IPS-20b (cell line): ENCODE measurements around the gene IMMP2L.

Source experiments
- H3K27ac ChIP-seq: one replicate; pipeline ENCODE4 v1.5.1; 2013; ENCODE audit warnings: low read length
- H3K27me3 ChIP-seq: 2 replicates; pipeline ENCODE4 v1.6.1; 2013; ENCODE audit warnings: mild to moderate bottlenecking, low read length, inconsistent platforms; ENCODE audit not compliant: insufficient read depth
- H3K36me3 ChIP-seq: 2 replicates; pipeline ENCODE4 v1.6.1; 2013; ENCODE audit warnings: low read depth, mild to moderate bottlenecking, inconsistent platforms, low read length, moderate library complexity; ENCODE audit not compliant: insufficient read depth
- H3K4me1 ChIP-seq: 2 replicates; pipeline ENCODE4 v1.6.1; 2013; ENCODE audit warnings: mild to moderate bottlenecking, control low read depth, inconsistent platforms, low read length, moderate library complexity; ENCODE audit not compliant: insufficient read depth
- H3K4me3 ChIP-seq: 2 replicates; pipeline ENCODE4 v1.5.1; 2013; ENCODE audit warnings: mild to moderate bottlenecking, low read length, inconsistent platforms
- H3K9ac ChIP-seq: 2 replicates; pipeline ENCODE4 v1.6.1; 2013; ENCODE audit warnings: low read depth, mild to moderate bottlenecking, inconsistent platforms, low read length, moderate library complexity
- H3K9me3 ChIP-seq: 2 replicates; pipeline ENCODE4 v1.6.1; 2013; ENCODE audit warnings: mild to moderate bottlenecking, low read depth, low read length, inconsistent platforms; ENCODE audit not compliant: insufficient read depth

IMMP2L gene

DNA sequence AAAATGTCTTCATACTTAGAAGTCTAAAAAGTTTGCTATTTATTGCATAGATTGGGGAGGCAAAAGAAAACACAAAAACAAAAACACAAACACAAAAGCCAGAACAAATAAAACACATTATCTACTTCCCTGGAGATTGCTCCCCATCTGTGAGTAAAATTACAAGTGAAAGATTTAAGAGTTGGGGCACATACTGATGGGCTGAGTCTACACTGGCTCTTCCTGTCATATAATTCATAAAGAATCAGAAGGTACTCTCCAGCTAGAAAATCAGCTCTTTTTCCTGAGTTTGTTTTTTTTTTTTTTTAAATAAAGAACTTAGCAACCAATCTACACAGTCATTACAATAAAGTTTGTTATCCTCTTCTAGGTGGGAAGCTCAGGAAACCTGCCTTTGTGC lies 663.8 kb downstream of the IMMP2L start:
- H3K4me1 ChIP-seq, result no peaks in the 10 kb centered on the region
- no peak overlapping the region for H3K9ac ChIP-seq
- no peaks in the 10 kb centered on the region for H3K9me3 ChIP-seq
- H3K4me3 ChIP-seq, result no peak overlapping the region
- H3K36me3 ChIP-seq, result no peaks in the 10 kb centered on the region
- no peaks in the 10 kb centered on the region for H3K27me3 ChIP-seq
- no peak overlapping the region for H3K27ac ChIP-seq

DNA sequence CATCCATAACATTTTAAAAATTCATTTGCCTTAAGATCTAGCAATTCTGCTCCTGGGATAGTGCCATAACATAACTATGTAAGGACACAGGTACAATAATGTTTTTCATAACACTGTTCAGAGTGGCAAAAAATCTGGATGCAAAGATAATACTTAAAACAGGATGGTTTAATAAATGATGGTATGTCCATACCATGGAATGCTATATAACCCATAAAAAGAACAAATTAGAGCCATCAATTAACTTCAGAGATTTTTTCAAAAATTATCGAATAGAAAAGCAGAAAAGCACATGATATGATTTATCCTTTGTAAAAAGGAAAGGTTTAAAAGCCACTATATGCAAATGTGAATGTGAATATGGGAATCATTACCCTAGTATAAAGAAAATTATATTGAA lies 664.8 kb downstream of the IMMP2L start:
- H3K27me3 ChIP-seq, result no peaks in the 10 kb centered on the region

DNA sequence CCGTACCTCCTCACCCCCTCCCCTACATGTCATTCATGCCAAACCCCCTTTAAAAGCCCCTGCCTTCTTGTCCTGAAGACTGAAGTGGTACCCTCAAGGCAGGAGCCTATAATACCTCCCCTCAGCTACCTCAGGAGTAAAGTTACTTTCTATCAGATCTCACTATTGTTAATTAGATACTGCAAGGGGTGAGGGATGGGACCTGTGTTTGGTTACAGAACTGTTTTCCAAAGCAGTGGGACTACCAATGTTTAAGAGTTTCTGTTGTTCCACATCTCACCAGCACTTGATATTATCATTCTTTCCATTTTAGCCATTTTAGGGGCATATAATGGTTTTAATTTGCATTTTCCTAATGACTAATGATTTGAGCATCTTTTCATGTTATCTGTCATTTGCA lies 668.2 kb downstream of the IMMP2L start:
- no peaks in the 10 kb centered on the region for H3K36me3 ChIP-seq
- no peaks in the 10 kb centered on the region for H3K27me3 ChIP-seq
- no peaks in the 10 kb centered on the region for H3K9me3 ChIP-seq
- H3K9ac ChIP-seq, result no peak overlapping the region
- no peaks in the 10 kb centered on the region for H3K4me1 ChIP-seq
- no peak overlapping the region for H3K4me3 ChIP-seq
- H3K27ac ChIP-seq, result no peak overlapping the region

More for the DNA sequence above, 664.8 kb downstream of the IMMP2L start:
- no peak overlapping the region for H3K27ac ChIP-seq
- no peaks in the 10 kb centered on the region for H3K4me1 ChIP-seq
- H3K4me3 ChIP-seq, result no peak overlapping the region
- no peak overlapping the region for H3K9ac ChIP-seq
- no peaks in the 10 kb centered on the region for H3K9me3 ChIP-seq
- H3K36me3 ChIP-seq, result no peaks in the 10 kb centered on the region

DNA sequence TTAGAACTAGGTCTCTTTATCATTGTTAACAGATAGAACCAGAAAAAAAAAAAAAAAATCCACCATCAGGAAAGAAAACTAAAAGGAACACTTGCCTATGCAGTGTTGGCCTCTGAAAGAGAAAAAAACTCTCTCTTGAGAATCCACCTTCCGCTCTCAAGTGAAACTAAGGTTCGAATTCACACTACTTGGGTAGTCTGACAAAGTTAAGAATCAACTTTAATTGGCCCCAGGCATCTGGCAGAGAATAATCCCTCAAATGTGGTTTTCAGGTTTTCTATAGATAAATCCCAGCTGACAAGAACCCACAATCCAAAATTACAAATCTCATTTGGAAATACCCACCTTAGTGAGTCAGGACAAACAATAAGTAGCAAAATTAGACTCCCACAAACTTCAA lies 671.1 kb downstream of the IMMP2L start:
- Histone ChIP-seq H3K4me3 (no peak overlapping the region), H3K36me3 (no peaks in the 10 kb centered on the region), H3K9me3 (no peaks in the 10 kb centered on the region), H3K4me1 (no peaks in the 10 kb centered on the region), H3K27ac (no peak overlapping the region), H3K9ac (no peak overlapping the region), H3K27me3 (no peaks in the 10 kb centered on the region)

DNA sequence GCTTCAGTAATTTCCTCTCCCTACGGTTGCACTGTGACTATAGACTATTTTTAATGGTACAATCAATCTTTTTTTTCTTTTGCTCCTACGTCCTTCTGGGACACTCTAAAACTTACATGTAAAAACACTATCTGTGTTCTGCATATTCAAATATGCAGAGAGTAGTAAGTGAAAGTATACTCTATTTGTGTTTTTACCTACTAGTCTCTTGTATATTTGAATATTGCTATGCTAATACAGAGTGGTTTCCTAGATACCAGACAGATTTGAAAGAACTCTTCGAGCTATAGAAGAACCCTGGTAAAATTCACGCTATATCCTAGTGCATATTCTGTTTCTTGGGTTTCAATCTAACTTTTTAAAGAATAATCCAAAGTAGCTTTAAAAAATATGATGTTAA lies 672.2 kb downstream of the IMMP2L start:
- Histone ChIP-seq H3K4me3 (no peak overlapping the region), H3K9ac (no peak overlapping the region), H3K27me3 (no peaks in the 10 kb centered on the region), H3K36me3 (no peaks in the 10 kb centered on the region), H3K9me3 (no peaks in the 10 kb centered on the region), H3K4me1 (no peaks in the 10 kb centered on the region), H3K27ac (no peak overlapping the region)

DNA sequence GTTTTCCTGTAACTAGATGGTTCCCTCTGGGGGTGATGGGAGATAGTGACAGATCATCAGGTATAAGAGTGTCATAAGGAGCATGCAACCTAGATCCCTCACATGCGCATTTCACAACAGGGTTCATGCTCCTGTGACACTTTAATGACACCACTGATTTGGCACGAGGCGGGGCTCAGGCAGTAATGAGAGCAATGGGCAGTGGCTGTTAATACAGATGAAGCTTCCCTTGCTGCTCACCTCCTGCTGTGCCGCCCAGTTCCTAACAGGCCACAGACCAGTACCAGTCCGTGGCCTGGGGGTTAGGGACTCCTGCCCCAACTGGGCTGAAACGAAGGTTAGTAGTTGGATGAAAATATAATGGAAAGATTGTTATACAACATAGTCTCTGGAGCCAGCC lies 673.0 kb downstream of the IMMP2L start:
- no peak overlapping the region for H3K4me3 ChIP-seq
- H3K27me3 ChIP-seq, result no peaks in the 10 kb centered on the region
- no peaks in the 10 kb centered on the region for H3K9me3 ChIP-seq
- no peaks in the 10 kb centered on the region for H3K4me1 ChIP-seq
- H3K36me3 ChIP-seq, result no peaks in the 10 kb centered on the region
- H3K27ac ChIP-seq, result no peak overlapping the region
- no peak overlapping the region for H3K9ac ChIP-seq

DNA sequence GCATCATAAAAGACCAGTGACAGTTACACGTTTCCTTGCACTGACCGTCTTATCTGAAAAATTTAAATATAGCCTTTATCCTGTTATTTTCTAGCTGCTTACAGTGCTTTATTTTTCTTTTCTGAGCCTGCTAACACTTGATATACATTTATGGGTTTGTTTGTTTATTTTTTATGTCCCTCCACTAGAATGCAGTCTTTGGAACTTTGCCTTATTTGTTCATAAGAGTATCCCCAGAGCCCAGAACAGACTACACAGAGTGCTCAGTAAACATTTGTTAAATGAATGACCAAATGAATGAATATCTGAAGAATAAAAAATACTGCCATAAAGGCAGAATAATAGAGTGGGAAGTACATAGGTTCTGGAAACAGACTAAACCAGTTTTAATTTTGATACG lies 673.7 kb downstream of the IMMP2L start:
- H3K9ac ChIP-seq, result no peak overlapping the region
- H3K4me3 ChIP-seq, result no peak overlapping the region
- no peak overlapping the region for H3K27ac ChIP-seq
- no peaks in the 10 kb centered on the region for H3K4me1 ChIP-seq
- H3K9me3 ChIP-seq, result no peaks in the 10 kb centered on the region
- no peaks in the 10 kb centered on the region for H3K36me3 ChIP-seq
- no peaks in the 10 kb centered on the region for H3K27me3 ChIP-seq

DNA sequence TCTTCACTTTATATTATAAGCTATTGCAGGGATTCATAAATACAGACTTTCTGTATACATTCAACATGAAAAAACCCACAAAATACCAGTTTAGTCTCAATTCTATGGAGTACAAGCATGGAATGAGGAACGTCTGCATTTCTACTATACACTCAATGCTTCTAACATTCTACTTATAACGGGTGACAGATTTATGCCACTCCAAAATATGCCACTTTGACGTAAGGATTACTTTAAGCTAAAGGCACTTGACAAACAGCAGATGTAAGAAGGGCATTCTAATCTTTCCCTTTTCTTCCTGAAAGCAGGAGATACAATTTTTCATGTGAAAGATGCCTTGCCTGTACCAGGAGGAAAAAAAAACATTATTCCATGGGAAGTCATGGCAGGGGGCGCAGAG lies 676.8 kb downstream of the IMMP2L start:
- no peaks in the 10 kb centered on the region for H3K9me3 ChIP-seq
- H3K9ac ChIP-seq, result no peak overlapping the region
- H3K4me1 ChIP-seq, result no peaks in the 10 kb centered on the region
- H3K27ac ChIP-seq, result no peak overlapping the region
- H3K27me3 ChIP-seq, result no peaks in the 10 kb centered on the region
- no peaks in the 10 kb centered on the region for H3K36me3 ChIP-seq
- no peak overlapping the region for H3K4me3 ChIP-seq

DNA sequence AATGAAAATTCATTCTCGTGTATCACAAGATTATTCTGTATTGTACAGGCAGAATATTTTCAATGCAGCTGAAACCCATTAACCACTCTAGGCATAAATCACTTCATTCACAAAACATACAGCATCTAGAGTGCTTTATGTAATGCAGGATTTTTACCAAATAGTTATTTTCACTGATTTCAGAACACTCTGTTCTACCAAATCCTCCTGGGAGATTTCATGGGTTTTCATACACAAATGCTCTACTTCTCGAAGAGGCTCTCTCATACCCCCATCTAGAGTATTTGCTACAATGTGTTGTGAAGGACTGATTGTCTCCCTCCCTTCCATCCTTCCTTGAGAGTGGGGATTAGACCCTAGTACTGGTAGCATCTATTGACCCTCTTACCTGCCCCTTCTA lies 680.6 kb downstream of the IMMP2L start:
- Histone ChIP-seq H3K27ac (no peak overlapping the region), H3K27me3 (no peaks in the 10 kb centered on the region), H3K9me3 (no peaks in the 10 kb centered on the region), H3K4me3 (no peak overlapping the region), H3K9ac (no peak overlapping the region), H3K4me1 (no peaks in the 10 kb centered on the region), H3K36me3 (no peaks in the 10 kb centered on the region)

DNA sequence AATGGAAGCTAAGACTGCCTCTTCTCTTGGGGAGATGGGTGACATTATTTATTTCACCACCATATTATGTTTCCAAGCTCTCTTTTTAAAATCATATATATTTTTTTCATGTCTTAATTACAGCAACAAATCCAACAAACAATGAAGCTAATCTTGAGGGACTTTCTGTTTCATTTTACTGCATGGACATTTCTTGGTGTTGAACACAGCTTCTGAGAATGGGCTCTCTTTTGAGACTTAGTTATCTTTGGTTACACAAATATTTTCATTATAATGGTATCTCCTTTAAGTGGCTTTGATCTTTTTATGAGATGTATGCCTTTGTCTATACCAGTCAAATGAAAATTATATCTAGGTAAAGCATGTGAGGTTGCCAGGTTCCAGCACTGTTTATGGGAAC lies 681.3 kb downstream of the IMMP2L start:
- no peaks in the 10 kb centered on the region for H3K4me1 ChIP-seq
- H3K27ac ChIP-seq, result no peak overlapping the region
- no peak overlapping the region for H3K9ac ChIP-seq
- no peak overlapping the region for H3K4me3 ChIP-seq
- H3K9me3 ChIP-seq, result no peaks in the 10 kb centered on the region
- H3K36me3 ChIP-seq, result no peaks in the 10 kb centered on the region
- no peaks in the 10 kb centered on the region for H3K27me3 ChIP-seq

DNA sequence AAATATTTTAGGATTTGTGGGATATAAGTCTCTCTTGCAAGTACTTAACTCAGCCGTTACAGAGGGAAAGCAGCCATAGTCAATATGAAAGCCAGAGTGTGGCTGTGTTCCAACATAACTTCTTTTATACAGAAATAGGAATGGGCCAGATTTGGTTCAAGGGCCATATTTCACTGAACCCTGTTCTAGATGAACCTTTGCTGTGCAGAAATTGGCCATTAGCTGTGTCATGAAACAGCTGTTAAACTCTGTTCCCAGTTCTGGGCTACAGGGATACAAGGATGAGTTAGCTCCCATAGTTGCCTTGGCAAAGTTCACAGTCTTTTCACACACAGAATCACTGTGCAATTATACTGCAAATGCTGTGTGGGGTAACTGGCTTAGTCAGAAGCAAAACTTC lies 685.3 kb downstream of the IMMP2L start:
- Histone ChIP-seq H3K27ac (no peak overlapping the region), H3K9ac (no peak overlapping the region), H3K4me1 (peaks cover 6% of the 10 kb centered on the region; the same call in 1 of the 2 replicates), H3K4me3 (no peak overlapping the region), H3K36me3 (no peaks in the 10 kb centered on the region), H3K27me3 (no peaks in the 10 kb centered on the region), H3K9me3 (no peaks in the 10 kb centered on the region)

DNA sequence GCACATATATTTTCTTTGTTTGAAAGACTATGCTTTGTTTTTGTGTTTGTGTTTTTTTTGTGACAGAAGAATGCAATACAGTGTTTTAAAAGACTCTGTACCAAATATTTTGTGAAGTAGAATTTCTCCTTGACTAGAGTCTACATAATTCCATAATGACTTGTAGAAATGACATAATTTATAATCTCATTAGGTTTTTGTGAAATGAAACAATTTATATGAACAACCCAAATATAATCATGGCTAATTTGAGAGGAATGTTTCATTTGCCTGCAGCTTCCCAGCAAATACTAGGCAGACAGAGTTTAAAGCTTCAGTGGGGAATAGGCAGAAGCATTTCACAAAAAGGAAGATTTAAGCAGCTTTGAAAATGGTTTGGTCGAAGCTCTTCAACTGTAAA lies 686.9 kb downstream of the IMMP2L start:
- Histone ChIP-seq H3K27me3 (no peaks in the 10 kb centered on the region), H3K9ac (no peak overlapping the region), H3K36me3 (no peaks in the 10 kb centered on the region), H3K27ac (no peak overlapping the region), H3K4me1 (peaks cover 20% of the 10 kb centered on the region; the same call in 1 of the 2 replicates), H3K4me3 (no peak overlapping the region), H3K9me3 (no peaks in the 10 kb centered on the region)

DNA sequence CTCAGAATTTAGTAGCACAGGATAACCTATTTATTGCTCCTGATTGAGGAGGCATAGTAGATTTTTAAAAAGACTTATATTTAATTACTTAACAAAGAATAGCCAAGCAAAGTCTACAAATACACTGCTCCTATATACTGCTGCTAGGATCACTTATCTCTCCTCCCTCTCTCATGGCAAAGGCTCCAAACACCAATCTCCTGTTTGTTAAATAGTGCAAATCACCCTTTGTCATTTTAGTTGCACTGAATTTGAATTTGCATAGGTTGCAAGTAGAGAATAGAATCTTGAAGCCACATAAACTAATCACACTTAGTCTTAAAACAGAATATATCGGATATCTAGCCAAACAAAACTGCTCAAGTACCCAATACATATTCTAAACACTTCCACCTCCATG lies 690.4 kb downstream of the IMMP2L start:
- Histone ChIP-seq H3K27ac (no peak overlapping the region), H3K9me3 (no peaks in the 10 kb centered on the region), H3K36me3 (no peaks in the 10 kb centered on the region), H3K9ac (peak overlapping the region; percentile 11; the same call in 1 of the 2 replicates), H3K27me3 (no peaks in the 10 kb centered on the region), H3K4me1 (peaks cover 29% of the 10 kb centered on the region; the same call in 1 of the 2 replicates), H3K4me3 (no peak overlapping the region; the same call in 1 of the 2 replicates)
